GM21423 (cell line): Measurements from ENCODE around the gene MACF1.
"Not testable (repeated sequence)": the region's sequence is repeated elsewhere in the genome, so short reads cannot be mapped to it uniquely, and the experiment has no call there.

ENCODE experiments used
- ATAC-seq: cut with Tn5 transposase; IDR thresholded peaks from one replicate; pipeline ENCODE4 v1.9.1; 2021; ENCODE audit warnings: mild to moderate bottlenecking, moderate library complexity; ENCODE audit not compliant: unreplicated experiment

MACF1 gene

GRCh38 chr1:39525366-39526165 lies 321.1 kb downstream of the MACF1 start:
- peak; percentile 97 for ATAC-seq

- no peak for ATAC-seq
These were observed 322.1 kb downstream of the MACF1 start for GRCh38 chr1:39526466-39527189.

GRCh38 chr1:39527190-39527579 lies 322.7 kb downstream of the MACF1 start:
- ATAC-seq = not testable (repeated sequence)

GRCh38 chr1:39528082-39528481 lies 323.6 kb downstream of the MACF1 start:
- no peak for ATAC-seq

- no peak for ATAC-seq
These were observed 325.5 kb downstream of the MACF1 start for GRCh38 chr1:39529901-39530535.

- ATAC-seq = no peak
These were observed 327.0 kb downstream of the MACF1 start for GRCh38 chr1:39531526-39531925.

GRCh38 chr1:39533442-39533841 lies 328.9 kb downstream of the MACF1 start:
- ATAC-seq = no peak
